HTERT RPE-1 (cell line): ENCODE measurements around the gene AKAP8.
"Not testable (repeated sequence)": the region's sequence is repeated elsewhere in the genome, so short reads cannot be mapped to it uniquely, and the experiment has no call there.

Experiments used
- in situ Hi-C: fragments of 300-500 bp; cut with MboI; formaldehyde crosslinking; loops from 4 replicates; pipeline ENCODE4 v1.14.3; 2020; ENCODE audit warnings: low sequenced_read_pairs

Gene AKAP8

DNA sequence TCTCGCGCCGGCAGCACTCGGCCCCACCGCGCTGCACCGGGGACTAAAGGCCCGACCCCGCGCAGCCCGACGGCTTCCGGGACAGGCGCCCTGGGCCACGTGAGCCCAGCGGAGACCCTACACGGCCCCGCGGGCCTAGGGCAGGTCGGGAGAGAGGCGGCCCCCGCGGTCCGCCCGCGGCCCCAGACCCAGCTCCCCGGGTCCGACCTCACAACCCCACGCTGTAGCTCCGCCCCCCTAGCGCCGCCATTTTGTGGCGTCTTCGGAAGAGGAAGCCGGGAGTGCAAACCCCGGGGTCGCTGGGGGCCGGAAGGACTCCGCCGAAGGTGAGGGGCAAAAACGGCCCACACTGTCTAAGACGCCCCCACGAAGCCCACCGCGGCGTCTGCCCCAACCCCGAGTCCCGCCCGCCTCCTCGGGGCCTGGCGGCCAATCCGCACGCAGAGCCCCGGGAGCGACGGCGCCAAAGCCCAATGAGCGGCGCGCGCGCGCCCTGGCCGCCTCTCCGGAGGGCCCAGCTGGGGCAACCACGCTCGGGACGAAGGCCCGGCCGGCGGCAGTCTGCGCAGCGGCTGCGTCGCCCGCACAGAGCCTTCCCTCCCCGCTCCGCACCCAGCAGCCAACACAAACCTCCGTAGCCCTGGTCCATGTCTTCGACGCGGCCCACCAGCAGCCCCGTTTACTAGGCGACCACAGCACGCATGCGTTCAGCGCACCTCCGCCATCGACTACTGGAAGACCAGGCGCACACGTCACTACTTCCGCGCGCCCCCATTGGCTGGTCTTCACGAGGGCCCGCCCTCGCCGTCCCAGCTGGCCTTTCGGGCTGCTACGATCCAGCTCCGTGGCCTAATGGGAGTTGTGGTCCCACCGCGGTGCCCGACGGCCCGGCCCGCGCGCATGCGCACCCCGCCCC lies at the start of gene AKAP8:
Gene AKAP8 (minus strand): TSS at position 705 of the 916 bp plus-strand sequence. CDS start 56 bp downstream, at position 649.
- in situ Hi-C loops: no loop called here

DNA sequence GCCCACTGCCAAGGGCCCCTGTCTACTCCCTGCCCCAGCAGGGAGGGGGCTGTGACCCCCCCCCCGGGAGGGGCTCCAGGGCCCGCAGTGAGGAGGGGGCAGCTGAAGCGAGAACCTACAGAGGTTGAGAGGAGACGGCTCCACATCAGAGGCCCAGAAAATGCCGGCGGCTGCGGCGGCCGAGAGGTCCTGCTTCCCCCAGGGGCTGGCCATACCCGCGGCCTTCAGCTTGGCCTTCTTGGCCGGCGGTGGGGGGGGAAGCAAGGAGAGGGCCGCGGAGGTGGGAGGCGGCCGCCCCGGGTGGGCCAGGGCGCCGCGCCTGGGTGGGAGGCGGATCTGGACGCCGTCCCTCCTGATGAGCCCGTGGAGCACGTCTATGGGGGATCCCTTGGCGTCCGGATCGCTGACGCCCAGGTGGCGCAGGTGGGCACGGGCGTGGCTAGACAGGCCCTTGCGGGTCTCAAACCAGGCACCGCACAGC lies 48.4 kb upstream of the AKAP8 start:
- in situ Hi-C loops: no loop called here

DNA sequence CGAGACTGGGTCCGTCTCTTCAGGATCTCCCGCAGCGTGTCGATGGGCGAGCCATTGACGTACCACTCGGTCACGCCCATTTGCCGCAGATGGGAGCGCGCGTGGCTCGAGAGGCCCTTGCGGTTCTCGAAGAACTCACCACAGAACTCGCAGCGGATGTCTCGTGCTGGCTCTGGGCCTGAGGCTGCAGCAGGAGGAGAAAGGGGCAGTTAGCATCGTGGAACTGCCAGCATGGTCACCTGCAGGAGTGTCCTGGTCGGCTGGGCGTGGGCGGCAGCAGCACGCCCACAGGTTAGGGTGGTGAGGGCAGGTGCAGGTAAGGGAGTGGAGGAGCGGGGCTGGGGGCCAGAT lies 47.7 kb upstream of the AKAP8 start:
- in situ Hi-C loops: no loop called here

DNA sequence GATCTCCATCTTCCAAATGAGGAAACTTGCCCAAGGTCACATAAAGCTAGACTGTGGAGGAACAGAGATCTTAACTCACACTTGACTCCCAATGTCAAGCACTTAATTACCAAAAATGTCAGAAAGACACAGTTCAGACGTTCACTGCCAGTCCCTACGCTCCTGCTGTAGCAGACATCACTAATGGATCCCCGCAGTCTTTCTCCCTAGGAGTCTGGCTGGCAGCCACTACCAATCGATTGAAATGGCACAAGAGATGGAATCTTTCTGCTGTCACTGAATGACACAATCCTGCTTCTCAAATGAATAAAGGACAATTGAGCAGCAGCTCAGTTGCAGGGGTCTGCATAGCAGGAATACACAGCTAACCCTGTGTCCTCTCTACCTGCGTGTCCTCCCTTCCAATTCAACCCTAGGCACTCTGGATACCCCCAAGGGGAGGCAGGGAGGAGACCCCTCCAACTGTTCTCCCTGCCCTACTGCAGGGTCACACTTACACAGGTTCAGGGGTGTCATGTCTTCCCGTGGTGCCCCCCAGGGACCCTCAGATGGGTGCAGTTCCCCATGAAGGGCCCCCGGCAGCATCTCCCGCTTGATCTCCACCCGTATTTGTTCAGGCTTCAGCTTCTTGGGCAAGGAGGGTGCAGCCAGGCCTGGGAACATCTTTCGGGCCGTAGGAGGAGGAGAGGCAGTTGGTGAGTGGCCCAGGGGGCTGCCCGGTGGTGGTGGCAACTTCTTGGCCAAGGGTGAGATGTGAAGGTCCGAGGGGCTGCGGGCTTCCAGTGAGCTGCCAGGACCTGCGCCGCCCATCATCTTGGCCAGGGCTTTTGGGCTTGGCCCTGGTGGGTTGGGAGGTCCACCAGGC lies 47.1 kb upstream of the AKAP8 start:
- in situ Hi-C loops: no loop called here

DNA sequence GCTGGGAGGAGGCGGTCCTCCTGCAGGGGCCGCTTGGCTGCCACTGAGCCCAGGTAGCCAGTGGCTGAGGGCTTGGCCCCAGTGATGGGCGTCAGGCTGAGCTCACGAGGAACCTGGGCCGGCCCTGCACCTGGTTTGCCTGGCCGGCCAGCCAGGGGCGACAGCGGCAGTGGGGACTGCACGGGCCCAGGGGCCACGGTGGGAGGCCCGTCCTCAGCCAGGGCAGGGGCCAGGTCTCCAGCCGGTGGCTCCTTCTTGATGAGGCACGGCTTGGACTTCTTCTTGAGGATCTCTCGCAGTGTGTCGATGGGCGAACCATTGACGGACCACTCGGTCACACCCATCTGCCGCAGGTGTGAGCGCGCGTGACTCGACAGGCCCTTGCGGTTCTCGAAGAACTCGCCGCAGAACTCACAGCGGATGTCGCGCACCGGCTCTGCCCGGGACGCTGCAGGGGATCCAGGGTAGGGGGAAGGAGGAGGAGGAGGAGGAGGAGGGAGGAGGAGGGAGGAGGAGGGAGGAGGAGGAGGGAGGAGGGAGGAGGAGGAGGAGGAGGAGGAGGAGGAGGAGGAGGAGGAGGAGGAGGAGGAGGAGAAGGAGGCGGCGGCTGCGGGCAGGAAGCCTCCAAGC lies 45.8 kb upstream of the AKAP8 start:
- in situ Hi-C loops: no loop called here

DNA sequence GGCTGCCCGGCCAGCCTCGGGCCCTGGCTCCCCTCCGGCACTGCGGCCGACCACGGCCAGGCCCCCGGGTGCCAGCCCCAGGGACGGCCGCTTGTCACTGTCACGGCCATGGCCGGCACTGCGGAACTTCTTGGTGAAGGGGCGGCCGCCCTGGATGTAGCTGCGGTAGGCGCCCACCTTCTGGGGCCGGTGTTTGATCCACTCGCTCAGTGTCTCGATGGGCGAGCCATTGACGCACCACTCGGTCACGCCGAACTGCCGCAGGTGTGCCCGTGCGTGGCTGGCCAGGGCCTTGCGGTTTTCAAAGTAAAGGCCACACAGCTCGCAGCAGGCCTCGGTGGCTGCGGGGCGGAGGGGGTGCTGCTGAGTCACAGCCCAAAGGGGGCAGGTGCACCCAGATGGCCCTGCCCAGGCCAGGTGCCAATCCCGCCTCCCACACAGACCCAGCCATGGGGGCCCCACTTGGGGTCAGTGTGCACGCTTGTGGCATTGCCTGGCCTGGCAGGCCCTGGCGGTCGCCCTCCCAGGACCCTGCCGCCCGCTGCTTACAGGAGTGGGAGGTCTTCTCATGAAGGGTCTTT lies 45.2 kb upstream of the AKAP8 start:
- in situ Hi-C loops: no loop called here

DNA sequence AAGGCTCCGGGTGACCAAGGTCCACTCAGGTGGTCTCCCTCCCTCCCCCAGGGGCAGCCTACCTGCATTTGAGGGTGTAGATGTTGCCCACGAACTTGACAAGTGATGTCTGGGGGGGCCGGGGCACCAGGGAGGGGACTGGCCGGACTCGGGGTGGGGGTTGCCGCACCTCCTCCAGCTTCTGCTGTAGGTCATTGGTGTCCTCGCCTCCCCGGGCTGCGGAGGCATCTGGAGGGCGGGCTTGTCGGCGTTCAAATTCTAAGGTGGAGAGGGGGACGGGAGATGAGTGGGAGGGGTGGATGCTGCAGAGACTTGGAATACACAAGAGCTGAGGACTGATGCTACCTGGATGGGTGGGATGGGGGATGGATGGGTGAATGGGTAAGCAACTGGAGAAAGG lies 44.5 kb upstream of the AKAP8 start:
- in situ Hi-C loops: no loop called here

DNA sequence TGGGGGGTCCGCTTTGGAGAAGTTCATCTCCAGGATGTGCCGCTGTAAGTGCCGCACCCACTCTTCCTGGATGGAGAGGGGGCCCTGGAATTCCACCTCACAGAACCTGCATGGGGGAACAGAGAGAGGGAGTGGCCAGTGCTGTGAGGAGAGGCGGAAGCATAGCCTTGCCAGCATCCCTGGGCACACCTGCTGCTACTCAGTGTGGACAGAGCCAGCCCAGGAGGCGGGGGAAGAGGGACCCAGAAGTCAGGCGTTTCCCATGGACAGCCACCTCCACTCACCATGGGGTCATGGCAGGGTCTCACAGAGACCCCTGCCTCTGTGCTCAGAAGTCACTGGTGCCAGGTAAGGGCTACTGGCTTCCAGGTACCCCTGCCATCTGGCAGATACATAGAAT lies 43.5 kb upstream of the AKAP8 start:
- in situ Hi-C loops: no loop called here

DNA sequence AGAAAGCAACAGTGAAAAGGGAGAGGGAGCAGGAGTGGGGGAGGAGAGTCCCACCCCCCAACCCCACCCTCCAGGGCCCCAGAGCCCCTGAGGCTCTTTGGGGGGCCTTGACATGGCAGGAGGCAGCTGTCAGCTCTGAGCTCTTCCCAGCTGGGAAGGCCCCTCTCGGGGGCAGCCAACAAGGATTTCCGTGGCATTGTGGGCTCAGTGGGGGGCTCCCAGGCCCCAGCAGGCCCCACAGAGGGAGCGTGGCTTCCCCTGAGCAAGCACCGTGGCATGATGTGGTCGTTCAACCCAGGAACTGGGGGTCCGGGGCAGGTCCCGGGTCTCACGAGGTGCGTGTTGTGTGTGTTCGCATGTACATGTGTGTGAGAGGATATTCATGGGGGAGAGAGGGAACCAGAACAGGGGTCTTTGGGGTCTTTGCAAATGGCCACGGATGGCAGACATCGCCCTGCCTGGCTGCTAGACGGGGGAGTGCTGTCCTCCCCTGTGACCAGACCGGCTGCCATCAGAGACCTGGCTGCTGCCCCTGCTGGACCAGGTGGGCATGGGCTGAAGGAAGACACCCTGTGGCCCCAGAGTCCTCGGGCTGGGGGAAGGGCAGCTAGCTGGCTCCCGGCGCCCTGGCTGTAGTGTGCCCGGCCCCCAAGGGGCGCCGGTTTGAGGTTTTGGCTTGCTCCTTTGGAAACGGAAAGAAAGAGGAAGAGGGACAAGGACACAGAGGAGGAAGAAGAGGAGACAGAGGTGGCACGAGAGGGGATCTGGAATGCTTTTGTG lies 42.9 kb upstream of the AKAP8 start:
- in situ Hi-C loops: no loop called here

DNA sequence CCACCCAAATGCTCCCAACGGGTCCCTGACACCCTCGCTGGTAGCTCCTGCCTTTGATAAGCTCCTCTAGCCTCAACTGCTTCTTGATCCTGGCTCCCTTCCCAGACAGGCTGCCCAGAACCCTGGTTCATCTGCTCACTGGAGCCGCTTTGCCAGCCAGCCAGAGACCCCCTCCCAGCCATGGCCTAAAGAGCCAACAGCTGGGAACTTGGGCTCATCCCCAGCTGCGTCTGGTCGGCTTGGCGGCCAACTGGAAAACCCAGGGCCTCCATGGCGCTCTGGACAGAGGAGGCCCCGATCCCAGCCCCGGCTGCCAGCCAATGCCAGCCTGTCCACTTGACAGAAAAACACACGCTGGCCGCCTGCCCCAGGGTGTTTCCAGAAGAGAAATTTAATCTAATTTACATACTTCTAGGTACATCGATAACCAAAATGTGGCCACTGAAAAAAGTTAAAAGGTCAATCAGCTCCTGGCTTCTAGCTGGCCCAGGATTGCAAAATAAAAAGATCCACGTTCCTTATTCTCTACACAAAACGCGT lies 42.2 kb upstream of the AKAP8 start:
- in situ Hi-C loops: no loop called here

DNA sequence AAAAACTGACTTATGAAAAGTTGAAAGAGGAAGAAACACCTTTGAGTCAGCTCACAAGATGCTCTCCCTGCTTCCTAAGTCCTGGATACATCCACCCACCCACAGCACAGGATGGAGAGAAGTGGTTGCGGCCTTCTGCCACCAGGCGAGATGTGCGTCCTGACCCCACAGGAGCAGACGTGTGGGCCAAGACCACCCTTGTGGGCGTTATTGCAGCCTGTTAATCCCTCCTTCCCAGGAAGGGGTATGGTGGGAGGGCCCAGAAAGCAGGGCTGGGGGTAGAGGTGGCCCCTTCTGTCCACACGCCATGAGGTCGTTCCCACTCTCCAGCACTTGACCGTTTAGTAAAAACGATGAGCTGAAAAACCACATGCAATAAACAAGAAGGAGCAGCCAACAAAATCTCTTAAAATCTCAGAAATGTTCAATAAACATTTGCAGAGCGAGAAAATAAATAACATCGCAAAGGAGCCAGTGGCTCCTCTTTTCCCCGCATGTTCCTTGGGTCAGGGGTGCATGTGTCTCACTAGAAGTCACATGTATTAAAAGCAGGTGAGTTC lies 41.6 kb upstream of the AKAP8 start:
- in situ Hi-C loops: no loop called here

DNA sequence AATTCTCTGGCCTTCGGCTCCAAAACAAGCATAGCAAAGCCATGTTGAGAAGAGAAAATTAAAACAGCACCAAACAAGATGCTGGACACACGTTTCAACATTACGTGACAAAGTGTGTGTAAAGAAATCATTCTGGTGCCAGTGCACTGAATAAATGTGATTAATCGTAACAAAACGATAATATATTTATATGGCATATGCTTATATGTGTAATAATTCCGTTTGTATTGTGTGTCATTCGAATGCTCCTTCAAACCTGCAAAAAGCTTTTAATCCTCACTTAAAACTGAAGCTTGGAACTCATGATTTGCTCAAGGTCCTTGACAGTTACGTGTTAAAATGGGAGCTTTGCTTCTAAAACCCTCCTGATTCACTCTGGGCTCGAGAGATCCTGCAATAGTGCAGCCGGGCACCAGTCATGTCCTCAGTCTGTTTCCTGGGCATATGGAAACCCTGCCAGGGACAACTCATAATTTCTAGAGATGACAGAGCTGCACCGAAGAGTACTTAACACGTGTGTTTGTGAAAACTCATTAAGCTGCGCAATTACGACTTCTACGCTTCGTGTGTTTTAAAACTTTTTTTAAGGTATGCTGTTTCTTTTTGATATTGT lies 39.9 kb upstream of the AKAP8 start:
- in situ Hi-C loops: no loop called here

DNA sequence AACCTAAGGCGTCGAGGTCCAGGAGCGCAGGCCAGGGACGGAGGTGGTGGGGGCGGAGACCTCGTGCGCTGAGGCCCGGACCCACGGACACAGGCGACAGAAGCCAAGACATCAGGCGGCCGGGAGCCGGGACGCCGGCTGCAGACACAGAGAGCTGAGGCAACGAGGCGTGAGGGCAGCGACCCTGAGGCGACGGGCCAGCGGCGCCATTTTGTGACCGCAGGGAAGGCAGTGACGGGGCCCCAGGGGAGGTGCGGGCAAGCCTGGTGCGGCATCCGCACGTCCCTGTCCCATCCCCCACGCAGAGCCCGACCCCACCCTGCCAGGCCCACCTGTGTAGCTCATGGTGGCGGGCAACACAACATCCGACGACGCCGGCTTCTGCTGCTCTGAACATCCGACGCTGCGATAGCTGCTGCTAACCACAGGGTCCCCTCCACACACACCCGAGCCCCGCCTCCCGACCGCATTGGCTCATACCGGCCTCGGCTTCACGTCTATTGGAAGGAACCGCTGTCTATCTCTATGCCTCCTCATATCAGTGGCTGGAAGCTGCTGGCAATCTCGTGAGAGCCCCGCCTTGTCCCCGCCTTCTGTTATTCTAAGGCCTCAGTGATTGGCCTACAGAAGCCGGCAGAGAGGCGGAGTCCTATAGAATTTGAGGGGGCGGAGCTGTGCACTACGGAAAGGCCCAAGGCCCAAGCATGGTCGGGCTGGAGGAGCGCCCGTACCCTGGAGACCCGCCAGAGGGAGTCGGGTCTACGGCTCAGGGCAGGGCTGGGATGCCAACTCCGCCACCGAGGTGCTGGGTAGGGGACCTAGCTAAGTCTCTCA lies 39.2 kb upstream of the AKAP8 start, which contains the start of gene AKAP8L:
Gene AKAP8L (minus strand): TSS at position 410 of the 834 bp plus-strand sequence. CDS start 65 bp downstream, at position 345.
- in situ Hi-C loops: no loop called here

DNA sequence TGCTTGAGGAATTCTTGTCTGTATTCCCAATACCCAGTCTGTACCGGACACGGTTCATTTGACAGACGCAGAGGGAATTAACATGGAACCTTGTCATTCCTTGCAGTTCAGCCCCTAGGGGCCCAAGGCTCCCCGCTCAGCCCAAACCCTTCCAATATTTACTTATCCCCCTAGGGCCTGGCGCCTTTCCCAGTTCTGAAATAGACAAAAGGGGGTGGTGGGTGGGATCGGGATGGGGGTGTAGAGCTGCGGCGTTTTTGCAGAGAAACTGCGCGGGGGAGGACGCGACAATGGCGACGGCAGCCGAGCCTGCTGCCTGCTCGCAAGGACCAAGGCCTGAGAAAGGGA lies 38.6 kb upstream of the AKAP8 start:
- in situ Hi-C loops: no loop called here

DNA sequence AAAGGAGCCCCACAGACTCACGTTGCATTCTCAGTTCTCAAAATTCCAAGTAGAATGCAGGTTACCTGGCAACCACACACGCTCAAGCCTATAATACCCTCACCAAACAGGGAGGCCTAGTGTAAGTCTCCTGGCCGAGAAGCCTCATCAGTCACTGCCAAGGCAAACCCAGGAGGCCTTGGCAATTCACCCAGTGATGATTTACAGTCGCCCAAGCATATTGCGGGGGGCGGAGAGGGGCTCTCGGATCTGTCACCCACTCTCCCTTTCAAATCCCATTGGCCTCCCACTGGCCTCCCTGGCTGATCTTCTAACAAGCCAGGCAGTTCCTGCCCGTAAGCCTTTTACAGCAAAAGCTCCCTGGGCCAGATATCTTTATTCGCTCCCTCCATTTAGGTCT lies 38.1 kb upstream of the AKAP8 start:
- in situ Hi-C loops: no loop called here

DNA sequence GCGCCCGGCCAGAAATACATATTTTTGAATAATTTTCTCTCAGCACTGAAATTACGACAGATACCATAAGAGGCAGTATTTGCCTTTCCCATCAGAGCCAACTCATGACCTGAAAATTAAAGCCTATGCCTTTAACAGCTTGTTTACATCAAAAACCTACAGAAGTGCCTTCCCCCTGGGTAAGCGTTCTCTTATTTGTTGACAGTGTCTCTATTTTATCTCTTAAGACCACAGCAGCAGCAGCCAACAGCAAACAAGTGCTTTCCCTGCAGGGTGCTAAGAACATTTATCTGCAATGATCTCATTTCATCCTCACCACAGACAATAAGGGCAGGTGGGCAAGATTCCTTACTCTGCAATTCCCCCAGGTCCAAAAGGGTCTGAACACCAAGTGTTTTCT lies 33.2 kb upstream of the AKAP8 start:
- in situ Hi-C loops: no loop called here

DNA sequence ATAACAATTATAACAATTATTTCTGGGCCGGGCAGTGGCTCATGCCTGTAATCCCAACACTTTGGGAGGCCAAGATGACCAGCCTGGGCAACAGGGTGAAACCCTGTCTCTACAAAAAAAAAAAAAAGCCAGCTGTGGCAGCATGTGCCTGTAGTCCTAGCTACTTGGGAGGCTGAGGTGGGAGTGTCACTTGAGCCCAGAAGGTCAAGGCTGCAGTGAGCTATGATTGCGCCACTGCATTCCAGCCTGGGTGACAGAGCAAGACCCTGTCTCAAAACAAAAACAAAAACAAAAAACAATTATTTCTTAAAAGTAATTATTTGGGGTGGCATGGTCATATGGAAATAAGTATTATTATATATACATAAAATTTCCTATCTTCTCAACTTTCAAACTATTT lies 31.8 kb upstream of the AKAP8 start:
- in situ Hi-C loops: not testable (repeated sequence)

DNA sequence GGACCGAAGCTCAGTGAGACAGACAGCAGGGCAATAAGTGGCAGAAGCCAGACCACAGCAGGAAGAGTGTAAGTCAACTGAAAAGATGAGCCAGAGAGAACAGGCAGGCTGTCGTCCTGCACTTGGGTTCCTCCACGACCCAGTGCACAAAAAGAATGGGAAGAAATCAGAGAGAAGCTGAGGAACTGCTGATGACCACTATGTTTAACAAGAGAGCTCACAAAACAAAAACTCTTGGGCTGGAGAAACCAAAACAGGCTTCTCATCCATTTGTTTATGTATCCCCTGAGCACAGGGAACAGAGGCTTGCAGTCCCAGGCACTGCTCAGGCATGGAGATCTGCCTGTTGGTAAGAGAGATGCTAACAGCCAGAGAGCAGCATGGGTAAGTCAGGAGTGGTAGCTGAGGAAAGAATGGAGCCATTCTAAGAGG lies 25.2 kb upstream of the AKAP8 start:
- in situ Hi-C loops: no loop called here
